GM06990 (cell line): ENCODE measurements around the gene FBXO42.

Experiments
- DNase-seq: peaks from one replicate; pipeline ENCODE4 v3.0.0-alpha.2; 2011; ENCODE audit not compliant: insufficient read length; ENCODE audit errors: extremely low read depth
- H3K27me3 ChIP-seq: replicated peaks from 2 replicates; pipeline ENCODE4 v1.6.0; 2011; ENCODE audit warnings: low read length; ENCODE audit not compliant: control insufficient read depth, insufficient read depth
- H3K36me3 ChIP-seq: 2 replicates; pipeline ENCODE4 v1.5.1; 2011; ENCODE audit warnings: low read length; ENCODE audit not compliant: control insufficient read depth, insufficient read depth
- H3K4me3 ChIP-seq: replicated peaks from 2 replicates; pipeline ENCODE4 v1.5.1; 2011; ENCODE audit warnings: low read depth, mild to moderate bottlenecking, control low read depth, low read length
- CTCF ChIP-seq: IDR thresholded peaks from 2 replicates; pipeline ENCODE4 v1.5.1; 2011; ENCODE audit warnings: low read length, control low read depth, mild to moderate bottlenecking, inconsistent platforms; ENCODE audit not compliant: insufficient read depth, poor library complexity, severe bottlenecking

The FBXO42 gene

DNA sequence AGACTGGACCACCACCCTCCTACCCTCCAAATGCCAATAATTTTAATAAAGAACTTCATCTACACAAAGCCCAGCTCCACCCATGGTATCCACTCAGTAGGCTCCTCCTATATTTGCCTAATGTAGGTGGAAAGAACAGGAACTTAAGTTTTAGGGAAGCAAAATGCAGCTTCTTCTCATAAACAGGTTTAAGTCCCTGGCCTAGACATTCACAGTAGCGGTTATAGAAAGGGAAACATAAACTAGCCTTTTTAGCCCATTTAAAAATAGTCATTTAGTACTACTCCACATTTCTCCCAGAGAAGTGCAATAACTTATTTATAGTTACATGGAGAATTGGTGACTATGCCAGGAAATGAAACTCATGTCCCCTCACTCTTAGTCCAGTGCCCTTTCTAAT, 58.7 kb downstream of the FBXO42 start:
- H3K36me3 ChIP-seq: peaks cover 1% of the 10 kb centered on the region; the same call in 1 of the 2 replicates
- no peak for DNase-seq
- H3K27me3 ChIP-seq: no peaks in the 10 kb centered on the region
- no peak overlapping the region for H3K4me3 ChIP-seq
- no peak for TF ChIP-seq CTCF

DNA sequence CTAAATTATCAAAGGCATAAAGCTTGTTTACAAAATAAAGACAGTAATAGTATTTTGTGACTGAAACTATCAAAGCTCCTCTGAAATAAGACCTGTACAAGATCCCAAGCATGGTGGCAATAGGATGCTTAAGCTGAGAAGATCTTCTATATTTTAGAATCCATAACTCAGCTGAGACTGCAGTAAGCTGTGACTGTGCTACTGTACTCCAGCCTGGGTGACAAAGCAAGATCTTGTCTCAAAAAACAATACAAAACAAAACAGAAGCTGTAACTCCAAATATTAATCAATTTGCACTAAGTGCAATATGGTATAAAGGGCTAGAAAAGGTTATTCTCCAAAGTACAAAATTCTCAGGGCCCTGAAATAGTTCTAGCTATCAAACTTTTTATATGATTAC, 59.5 kb downstream of the FBXO42 start:
- TF ChIP-seq CTCF: no peak
- peaks cover 1% of the 10 kb centered on the region for H3K36me3 ChIP-seq
- DNase-seq: no peak
- H3K27me3 ChIP-seq: no peaks in the 10 kb centered on the region
- no peak overlapping the region for H3K4me3 ChIP-seq

DNA sequence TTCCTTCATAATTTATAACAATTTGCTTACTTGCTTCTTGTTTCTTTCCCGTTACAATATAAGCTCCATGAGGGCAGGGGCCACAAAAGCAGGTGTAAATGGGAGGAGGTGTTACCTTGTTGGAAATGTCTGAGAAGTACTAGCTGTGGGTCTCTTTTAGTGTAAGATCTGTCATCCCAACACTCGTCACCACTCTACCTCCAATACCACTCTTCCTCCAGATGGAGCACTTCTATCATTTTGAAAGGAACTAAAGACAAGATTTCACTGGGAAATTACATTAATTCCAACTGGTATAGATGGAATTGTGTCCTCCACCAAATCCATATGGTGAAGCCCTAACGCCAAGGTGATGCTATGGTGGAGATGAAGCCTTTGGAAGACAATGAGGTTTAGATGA, 62.3 kb downstream of the FBXO42 start:
- Histone ChIP-seq H3K27me3 (no peaks in the 10 kb centered on the region), H3K4me3 (no peak overlapping the region), H3K36me3 (peaks cover 5% of the 10 kb centered on the region)
- no peak for DNase-seq
- TF ChIP-seq CTCF: no peak

- no peak for TF ChIP-seq CTCF
- Histone ChIP-seq H3K36me3 (peaks cover 5% of the 10 kb centered on the region), H3K4me3 (no peak overlapping the region), H3K27me3 (no peaks in the 10 kb centered on the region)
- DNase-seq: no peak
Observed at GRCh38 chr1:16286122-16286521, 66.2 kb downstream of the FBXO42 start.

- Histone ChIP-seq H3K4me3 (no peak overlapping the region), H3K27me3 (no peaks in the 10 kb centered on the region), H3K36me3 (peaks cover 2% of the 10 kb centered on the region; the same call in 1 of the 2 replicates)
- no peak for TF ChIP-seq CTCF
- DNase-seq: no peak
Observed at GRCh38 chr1:16281765-16282164, 70.5 kb downstream of the FBXO42 start.

- Histone ChIP-seq H3K27me3 (no peaks in the 10 kb centered on the region), H3K36me3 (no peaks in the 10 kb centered on the region; the same call in 1 of the 2 replicates), H3K4me3 (no peak overlapping the region)
- no peak for TF ChIP-seq CTCF
- DNase-seq: no peak
Observed at GRCh38 chr1:16279186-16279585, 73.1 kb downstream of the FBXO42 start.
